IPS DF 4.7 (cell line): ENCODE data around the gene NXNL1.
"Not testable (repeated sequence)": the region's sequence is repeated elsewhere in the genome, so short reads cannot be mapped to it uniquely, and the experiment has no call there.

ENCODE experiments used
- DNase-seq: peaks from one replicate; pipeline ENCODE4 v3.0.0-alpha.2; 2013; ENCODE audit warnings: low spot score; ENCODE audit errors: extremely low read depth

Gene NXNL1

GRCh38 chr19:17486545-17487240 lies 26.0 kb upstream of the NXNL1 start:
- no peak for DNase-seq

DNA sequence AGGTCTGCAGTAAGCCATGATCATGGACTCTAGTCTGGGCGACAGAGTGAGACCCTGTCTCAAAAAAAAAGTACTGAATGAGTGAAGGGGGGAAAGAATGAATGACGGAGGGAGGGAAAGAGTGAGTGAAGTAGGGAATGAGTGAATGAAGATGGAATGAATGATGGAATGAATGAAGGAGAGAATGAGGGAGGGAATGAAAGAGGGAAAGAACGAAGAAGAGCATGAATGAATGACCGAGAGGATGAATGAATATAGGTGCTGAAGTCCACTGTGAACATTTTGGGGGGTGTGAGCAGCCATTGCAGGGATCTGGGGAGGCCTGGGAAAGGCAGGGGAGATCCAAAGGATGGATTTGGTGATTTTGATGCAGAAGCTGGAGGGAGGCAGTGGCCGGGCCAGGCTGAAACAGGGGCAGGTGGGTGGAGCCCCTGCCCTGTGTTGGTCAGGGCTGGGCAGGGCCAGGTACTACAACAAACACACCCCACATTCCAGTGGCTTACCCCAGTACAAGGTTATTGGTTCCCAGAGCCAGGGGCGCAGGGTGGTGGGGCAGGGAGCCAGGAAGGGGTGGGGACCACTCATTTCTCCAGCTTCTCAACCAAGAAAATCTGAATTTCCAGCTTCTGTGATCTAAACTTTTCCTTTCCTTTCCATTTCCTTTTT lies 23.9 kb upstream of the NXNL1 start:
- DNase-seq: no peak

DNA sequence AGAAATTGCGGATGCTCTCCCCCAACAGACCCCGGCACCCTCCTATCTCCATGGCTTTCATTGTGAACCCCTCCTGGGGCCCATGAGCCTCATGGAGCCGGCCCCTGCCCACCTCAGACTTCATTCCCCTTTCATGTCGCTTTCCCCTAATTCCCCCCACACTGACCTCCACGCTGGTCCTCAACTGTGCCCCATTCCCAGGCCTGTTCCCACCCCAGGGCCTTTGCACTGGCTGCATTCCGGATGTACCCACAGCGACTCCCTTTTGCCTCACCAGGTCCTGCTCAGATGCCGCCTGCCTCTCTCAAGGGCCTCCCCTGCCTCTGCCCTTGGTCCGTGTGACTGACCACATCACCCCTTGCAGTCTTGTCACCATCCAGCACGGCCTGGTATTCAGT lies 22.9 kb upstream of the NXNL1 start:
- DNase-seq: no peak

DNA sequence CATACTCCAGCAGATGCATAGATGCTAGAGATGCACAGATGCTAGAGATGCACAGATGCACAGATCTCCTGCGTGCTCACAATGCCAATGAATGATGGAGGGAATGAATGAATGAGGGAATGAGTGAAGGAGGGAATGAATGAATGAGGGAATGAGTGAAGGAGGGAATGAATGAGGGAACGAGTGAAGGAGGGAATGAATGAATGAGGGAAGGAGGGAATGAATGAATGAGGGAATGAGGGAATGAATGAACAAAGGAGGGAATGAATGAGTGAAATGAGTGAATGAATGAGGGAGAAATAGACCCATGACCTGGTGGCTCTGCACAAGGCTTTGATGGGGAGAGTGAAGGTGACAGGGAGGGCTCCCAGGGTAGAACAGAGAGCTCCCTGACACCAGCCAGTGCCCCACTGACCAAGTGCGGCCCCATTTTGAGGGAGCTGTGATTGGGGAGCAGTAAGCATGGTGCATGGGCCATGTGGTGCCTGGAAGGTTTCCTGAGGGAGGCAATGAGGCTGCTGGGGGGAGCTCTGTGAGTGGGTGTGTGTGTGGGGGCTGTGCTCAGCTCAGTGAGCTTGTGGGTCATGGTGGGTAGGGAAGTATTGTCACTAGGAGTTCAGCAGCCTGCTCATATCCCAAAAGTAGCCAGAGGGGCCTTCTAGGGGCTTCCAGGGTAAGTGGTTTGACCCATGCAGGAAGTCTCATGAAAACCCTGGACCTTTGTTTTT lies 22.3 kb upstream of the NXNL1 start:
- DNase-seq: no peak

DNA sequence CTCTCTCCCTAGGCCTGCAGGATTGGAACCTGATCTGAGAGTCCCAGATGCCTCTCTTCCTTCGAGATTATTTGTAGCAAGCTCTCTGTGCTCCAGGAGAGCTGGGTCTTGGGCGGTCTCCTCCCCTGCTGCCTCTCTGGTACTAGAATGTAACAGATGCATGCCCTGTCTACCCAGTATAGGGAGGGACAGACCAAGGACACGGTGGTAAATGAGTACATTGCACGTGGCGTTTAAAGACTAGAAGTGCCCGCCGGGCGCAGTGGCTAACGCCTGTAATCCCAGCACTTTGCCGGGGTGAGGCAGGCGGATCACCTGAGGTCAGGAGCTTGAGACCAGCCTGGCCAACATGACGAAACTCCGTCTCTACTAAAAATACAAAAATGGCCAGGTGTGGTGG lies 21.3 kb upstream of the NXNL1 start:
- DNase-seq: no peak

GRCh38 chr19:17479325-17479791 lies 18.6 kb upstream of the NXNL1 start:
- no peak for DNase-seq

DNA sequence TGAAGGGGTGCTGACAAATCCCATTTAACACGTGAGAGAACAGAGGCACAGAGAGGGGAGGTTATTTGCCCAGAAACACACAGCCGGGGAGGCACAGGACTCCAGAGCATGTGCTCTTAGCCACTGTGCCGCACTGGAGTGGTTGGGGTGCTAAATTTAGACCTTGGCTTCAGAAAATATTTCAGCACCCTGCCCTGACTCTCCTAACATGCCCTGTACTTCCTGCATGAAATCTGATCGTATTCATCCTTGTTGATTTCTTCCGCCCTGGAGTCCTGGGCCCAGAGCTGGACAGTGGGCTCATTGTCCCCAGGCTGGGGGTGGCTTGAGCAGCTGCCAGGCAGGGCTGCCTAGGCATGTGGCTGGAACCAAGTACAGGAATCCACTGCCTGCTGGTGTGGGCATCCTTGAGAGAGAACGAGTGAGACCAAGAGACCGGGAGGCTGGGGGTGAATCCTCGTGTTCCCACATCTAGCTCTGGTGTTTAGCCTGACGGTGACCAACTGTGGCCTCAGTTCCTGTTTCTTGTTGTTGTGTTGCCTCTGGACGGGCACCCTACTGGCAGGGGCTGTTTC lies 14.9 kb upstream of the NXNL1 start:
- DNase-seq: no peak

DNA sequence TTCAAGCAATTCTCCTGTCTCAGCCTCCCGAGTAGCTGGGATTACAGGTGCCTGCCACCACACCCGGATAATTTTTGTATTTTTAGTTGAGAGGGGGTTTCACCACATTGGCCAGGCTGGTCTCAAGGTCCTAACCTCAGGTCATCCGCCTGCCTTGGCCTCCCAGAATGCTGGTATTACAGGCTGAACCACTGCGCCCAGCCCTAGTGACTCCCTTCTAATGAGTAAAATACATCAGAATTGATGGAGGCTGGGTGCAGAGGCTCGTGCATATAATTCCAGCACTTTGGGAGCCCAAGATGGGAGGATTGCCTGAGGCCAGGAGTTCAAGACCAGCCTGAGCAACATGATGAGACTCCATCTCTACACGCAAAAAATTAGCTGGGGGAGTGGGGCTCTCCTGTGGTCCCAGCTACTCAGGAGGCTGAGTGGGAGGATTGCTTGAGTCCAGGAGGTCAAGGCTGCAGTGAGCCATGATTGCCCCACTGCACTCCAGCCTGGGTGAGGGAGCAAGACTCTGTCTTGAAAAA lies 14.3 kb upstream of the NXNL1 start:
- DNase-seq: not testable (repeated sequence)

DNA sequence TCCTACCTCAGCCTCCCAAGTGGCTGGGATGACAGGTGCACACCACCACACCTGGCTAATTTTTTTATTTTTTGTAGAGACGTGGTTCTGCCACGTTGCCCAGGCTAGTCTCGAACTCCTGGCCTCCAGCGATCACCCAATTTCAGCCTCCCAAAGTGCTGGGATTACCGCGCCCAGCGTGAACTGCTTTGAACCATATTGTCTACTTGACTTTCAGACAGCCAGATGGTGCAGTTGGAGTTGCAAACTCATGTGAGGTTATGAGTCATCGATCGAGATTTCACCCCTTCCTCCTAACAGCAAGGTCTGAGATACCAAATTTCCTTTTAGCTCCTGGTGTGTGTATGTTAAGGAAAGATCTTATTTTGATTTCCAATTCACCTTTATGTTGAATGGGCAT lies 12.3 kb upstream of the NXNL1 start:
- DNase-seq: no peak

- DNase-seq: no peak
Observed at GRCh38 chr19:17471410-17472125, 10.8 kb upstream of the NXNL1 start.

DNA sequence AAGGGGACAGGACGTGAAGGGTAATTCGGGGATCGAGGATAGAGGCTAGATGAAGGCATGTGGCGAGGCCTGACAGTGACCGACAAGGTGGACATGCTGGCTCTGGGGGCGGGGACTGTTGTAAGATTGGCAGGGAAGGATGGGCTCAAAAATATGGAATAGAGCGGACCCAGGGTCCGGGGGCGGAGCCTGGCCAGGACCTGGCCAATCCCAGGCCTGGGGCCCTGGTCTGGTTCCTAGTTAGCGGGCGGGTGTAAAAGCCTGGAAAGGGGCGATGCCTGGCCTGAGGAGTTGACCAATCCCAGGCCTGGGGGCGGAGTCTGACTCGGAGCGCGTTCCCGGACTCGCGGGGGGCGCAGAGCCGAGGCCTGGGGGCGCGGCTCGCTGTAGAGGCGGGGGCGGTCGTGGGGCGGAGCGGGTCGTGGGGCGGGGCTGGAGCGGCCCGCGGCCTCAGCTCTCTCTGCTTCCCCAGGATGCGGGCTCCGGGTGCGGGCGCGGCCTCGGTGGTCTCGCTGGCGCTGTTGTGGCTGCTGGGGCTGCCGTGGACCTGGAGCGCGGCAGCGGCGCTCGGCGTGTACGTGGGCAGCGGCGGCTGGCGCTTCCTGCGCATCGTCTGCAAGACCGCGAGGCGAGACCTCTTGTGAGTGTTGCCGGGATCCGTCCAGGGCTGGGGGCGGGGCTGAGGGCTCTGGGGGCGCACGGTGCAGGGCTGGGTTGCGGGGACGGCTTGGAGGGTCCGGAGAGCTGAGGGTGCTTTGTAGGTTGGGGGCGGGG lies 9.5 kb upstream of the NXNL1 start, which contains the start of gene SLC27A1:
TSS of gene SLC27A1 (plus strand) at position 457 of the 774 bp plus-strand sequence. CDS start at position 474, 17 bp downstream.
- no peak for DNase-seq

DNA sequence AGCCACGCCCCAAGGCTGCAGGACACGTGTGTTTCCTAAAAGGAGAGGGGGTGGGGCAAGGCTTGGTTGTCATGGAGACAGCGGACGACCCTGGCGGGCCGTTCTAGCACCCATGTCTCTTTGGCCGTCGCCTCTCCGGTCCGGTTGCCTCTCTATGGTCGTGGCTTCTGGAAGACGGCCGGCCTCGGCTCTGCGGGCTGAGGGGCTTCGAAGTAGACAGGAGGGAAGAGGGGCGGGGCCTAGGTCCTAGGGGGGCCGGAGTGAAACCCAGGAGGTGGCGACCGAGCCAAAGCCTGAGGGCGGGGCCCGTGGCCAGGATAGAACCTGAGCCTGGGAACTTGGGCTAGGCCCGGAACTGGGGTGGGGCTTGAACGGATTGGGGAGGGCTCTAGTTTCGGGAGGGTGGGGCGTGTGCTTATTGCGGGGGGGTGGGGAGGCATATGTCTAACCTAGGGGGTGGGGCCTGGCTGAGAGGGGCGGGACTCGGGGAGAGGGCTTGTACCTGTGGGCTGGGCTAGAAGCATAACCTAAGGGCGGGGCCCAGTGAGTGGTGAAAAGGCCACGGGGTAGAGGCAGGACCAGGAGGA lies 8.8 kb upstream of the NXNL1 start:
- no peak for DNase-seq

DNA sequence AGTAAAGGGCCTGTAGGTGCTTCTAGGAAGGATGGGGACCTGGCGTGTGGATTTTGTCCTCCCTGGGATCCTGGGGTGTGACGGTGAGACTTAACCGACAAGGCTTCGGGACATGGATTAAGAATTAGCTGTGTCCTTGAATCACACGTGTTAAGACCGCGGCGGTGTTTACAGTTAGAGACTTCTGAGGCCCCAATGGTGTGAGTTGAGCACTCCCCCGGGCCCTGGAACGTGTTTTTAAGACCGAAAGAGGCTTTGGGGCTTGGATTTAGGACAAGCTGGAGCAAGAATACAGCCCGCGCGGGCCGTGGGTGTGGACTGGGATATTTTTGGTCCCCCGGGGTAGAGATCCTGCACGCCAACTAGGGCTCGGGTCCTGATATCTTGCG lies 8.4 kb upstream of the NXNL1 start:
- no peak for DNase-seq

DNA sequence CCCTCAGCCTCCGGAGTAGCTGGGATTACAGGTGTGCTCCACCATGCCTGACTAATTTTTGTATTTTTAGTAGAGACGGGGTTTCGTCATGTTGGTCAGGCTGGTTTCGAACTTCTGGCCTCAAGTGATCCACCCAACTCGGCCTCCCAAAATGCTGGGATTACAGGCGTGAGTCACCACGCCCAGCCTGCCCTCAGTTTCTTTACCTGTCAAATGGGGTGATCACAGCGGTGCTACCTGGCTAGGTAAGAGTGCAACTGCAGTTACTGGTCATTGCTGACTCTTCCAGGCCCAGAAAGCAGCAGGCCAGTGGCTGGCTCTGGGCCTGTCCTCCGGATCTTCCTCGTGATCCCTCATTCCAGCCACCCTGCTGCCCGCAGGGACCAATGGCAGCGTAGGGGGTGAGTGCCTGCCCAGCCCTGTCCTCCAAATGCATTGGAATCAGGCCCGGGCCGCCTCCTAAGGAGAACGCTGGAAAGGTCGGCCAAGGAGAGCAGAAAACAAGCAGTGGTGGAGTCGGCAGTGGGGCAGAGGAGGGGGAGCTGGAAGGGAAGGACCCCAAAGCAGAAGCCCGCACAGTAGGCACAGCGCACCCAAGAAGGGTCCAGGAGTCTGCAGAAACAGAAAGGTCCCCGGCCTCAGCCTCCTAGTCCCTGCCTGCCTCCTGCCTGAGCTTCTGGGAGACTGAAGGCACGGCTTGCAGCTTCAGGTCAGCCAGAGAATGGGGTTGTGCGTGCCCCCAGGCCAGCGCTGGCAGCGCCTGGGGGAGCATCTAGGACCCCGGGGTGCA lies 7.8 kb upstream of the NXNL1 start:
- DNase-seq: no peak

- no peak for DNase-seq
Observed at GRCh38 chr19:17467471-17468301, 7.0 kb upstream of the NXNL1 start.

- DNase-seq: no peak
Observed at GRCh38 chr19:17466487-17466850, 5.7 kb upstream of the NXNL1 start.

DNA sequence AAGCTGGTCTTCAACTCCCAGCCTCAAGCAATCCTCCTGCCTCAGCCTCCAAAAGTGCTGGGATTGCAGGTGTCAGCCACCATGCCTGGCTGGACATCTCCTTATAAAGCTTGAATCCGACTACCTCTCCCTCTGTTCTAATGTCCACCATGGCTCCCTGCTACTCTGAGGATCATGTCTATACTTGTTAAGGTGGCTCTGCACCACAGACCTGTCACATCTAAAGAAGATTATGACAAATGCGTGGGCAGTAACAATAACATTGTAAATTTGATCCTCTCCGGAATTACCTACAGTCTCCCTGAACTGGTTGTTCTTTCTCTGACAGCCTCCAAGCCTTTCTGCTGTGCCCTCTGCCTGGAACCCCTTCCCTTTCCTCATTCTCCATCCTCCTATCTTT lies 1.8 kb downstream of the NXNL1 start:
- DNase-seq: no peak

- DNase-seq: no peak
Observed at GRCh38 chr19:17457616-17458015, 3.1 kb downstream of the NXNL1 start.
